ENCODE measurements around the gene CHD5. TPM values are rescaled to one million over a fixed set of nuclear protein-coding genes. Genes with fewer than 3 reads are reported as not detected.

Gene CHD5
- total RNA-seq, 1 experiment from 2014 or later = 1.6 TPM

GRCh38 chr1:6062670-6063069 lies 117.5 kb downstream of the CHD5 start:
- no peak overlapping the region for H3T11ph ChIP-seq (ENCODE audit: low read length)
- H4K5ac ChIP-seq (ENCODE audit: insufficient read length, low read depth, low read length) = no peak overlapping the region
- H4K20me1 ChIP-seq (ENCODE audit: control insufficient read depth, insufficient read depth, insufficient read length) = peaks cover 2% of the 10 kb centered on the region
- H3K14ac ChIP-seq (ENCODE audit: insufficient read depth, low read length) = no peak overlapping the region
- no peak overlapping the region for H2BK15ac ChIP-seq (ENCODE audit: low read depth, low read length)
- no peaks in the 10 kb centered on the region for H3K9me3 Mint-ChIP-seq
- no peak for DNase-seq
- no peak overlapping the region for H3K27ac Mint-ChIP-seq
- peaks cover 2% of the 10 kb centered on the region; the same call in 1 of the 2 replicates for H3K27me3 Mint-ChIP-seq (ENCODE audit: low read depth)
- no peak overlapping the region for H2BK5ac ChIP-seq (ENCODE audit: insufficient read length, low read length)
- H3K9me3 ChIP-seq (ENCODE audit: control insufficient read depth, low read depth, low read length) = no peaks in the 10 kb centered on the region
- H3K36me3 Mint-ChIP-seq (ENCODE audit: insufficient read depth in 1 of 3, low read depth in 3 of 3) = no peaks in the 10 kb centered on the region
- no peak overlapping the region for H4K91ac ChIP-seq (ENCODE audit: insufficient read length, low read depth, low read length)
- no peaks in the 10 kb centered on the region for H3K27me3 ChIP-seq (ENCODE audit: insufficient read depth, low read length)
- H2BK20ac ChIP-seq (ENCODE audit: low read depth, low read length, poor library complexity, severe bottlenecking) = no peak overlapping the region
- no peak overlapping the region for H3K23ac ChIP-seq (ENCODE audit: insufficient read length, low read depth, low read length)
- H3K27ac ChIP-seq (ENCODE audit: insufficient read length, low read depth, low read length) = no peak overlapping the region
- no peak overlapping the region for H4K8ac ChIP-seq (replicated peaks; ENCODE audit: insufficient read length, low read depth, low read length)
- no peaks in the 10 kb centered on the region for H3K79me1 ChIP-seq (ENCODE audit: insufficient read depth, low read depth, low read length, poor library complexity, severe bottlenecking)
- no peak overlapping the region for H2BK12ac ChIP-seq (ENCODE audit: insufficient read length, low read depth, low read length)
- H2AK5ac ChIP-seq (ENCODE audit: insufficient read length, low read length) = no peak overlapping the region
- no peak overlapping the region for H2BK120ac ChIP-seq (ENCODE audit: low read depth, low read length, poor library complexity, severe bottlenecking)
- no peaks in the 10 kb centered on the region for H3K79me2 ChIP-seq (ENCODE audit: insufficient read depth, low read length)
- no CpG with 5 or more reads among the region's 6 CpGs for WGBS (ENCODE audit: extremely low coverage, insufficient read length, low lambda C conversion rate)
- no peak overlapping the region for H3K4ac ChIP-seq (ENCODE audit: low read depth, low read length)
- H3K4me1 ChIP-seq (ENCODE audit: insufficient read depth, low read length) = no peaks in the 10 kb centered on the region
- no peak overlapping the region for H3K4me3 Mint-ChIP-seq
- H3K9ac ChIP-seq (ENCODE audit: extremely low read depth, insufficient read length, low read length) = no peak overlapping the region
- TF ChIP-seq CTCF (conservative IDR thresholded peaks at IDR 0.05) = no peak
- H3K23me2 ChIP-seq (ENCODE audit: insufficient read length, low read depth, low read length, poor library complexity, severe bottlenecking) = no peaks in the 10 kb centered on the region
- H2AFZ ChIP-seq (ENCODE audit: low read length) = no peak overlapping the region
- no peak overlapping the region for H3K4me2 ChIP-seq (ENCODE audit: insufficient read depth, insufficient read length, low read length)
- H3K4me1 Mint-ChIP-seq = peaks cover 0 to 2% of the 10 kb centered on the region in 2 experiments; a peak in 1 of 4 replicates
- H3K18ac ChIP-seq (ENCODE audit: insufficient read length, low read depth, low read length) = no peak overlapping the region
- H3K56ac ChIP-seq (ENCODE audit: insufficient read length, low read depth, low read length) = no peak overlapping the region
